Placental pericyte (primary cell): ENCODE data around the gene CTAGE8. TPM values are rescaled to one million over a fixed set of nuclear protein-coding genes. Genes with fewer than 3 reads are reported as not detected.

Experiments
- total RNA-seq: library from RNA; depleted of rRNA; stranded (reverse); fragments of >200 nt; gene quantifications from 2 replicates; pipeline ENCODE4 v1.2.3, GENCODE V29; 2012

Gene CTAGE8, protein sequence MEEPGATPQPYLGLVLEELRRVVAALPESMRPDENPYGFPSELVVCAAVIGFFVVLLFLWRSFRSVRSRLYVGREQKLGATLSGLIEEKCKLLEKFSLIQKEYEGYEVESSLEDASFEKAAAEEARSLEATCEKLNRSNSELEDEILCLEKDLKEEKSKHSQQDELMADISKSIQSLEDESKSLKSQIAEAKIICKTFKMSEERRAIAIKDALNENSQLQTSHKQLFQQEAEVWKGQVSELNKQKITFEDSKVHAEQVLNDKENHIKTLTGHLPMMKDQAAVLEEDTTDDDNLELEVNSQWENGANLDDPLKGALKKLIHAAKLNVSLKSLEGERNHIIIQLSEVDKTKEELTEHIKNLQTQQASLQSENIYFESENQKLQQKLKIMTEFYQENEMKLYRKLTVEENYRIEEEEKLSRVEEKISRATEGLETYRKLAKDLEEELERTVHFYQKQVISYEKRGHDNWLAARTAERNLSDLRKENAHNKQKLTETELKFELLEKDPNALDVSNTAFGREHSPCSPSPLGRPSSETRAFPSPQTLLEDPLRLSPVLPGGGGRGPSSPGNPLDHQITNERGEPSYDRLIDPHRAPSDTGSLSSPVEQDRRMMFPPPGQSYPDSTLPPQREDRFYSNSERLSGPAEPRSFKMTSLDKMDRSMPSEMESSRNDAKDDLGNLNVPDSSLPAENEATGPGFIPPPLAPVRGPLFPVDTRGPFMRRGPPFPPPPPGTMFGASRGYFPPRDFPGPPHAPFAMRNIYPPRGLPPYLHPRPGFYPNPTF
- total RNA-seq, result under 0.01 TPM in 2 replicates

DNA sequence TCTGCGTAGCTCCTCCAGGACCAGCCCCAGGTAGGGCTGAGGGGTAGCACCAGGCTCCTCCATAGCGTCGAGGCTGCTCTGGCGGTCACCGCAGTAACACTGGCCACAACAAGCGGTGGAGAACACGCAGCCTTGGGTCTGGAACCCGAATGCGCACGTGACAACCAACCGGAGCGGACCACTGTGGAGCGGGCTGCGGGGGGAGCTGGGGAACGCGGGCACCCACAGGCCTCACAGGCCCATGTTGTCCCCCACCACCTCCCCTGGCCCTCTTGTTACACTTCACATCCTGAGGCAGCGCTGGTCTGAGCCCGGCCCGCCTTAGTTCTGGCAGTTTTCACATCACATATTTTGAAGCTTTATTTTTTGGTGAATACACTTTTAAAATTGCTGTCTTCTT lies at the start of gene CTAGE8:
Gene CTAGE8, minus strand, starts transcription at position 101 of the 400 bp plus-strand sequence. Its CDS starts 38 bp downstream, at position 63.

DNA sequence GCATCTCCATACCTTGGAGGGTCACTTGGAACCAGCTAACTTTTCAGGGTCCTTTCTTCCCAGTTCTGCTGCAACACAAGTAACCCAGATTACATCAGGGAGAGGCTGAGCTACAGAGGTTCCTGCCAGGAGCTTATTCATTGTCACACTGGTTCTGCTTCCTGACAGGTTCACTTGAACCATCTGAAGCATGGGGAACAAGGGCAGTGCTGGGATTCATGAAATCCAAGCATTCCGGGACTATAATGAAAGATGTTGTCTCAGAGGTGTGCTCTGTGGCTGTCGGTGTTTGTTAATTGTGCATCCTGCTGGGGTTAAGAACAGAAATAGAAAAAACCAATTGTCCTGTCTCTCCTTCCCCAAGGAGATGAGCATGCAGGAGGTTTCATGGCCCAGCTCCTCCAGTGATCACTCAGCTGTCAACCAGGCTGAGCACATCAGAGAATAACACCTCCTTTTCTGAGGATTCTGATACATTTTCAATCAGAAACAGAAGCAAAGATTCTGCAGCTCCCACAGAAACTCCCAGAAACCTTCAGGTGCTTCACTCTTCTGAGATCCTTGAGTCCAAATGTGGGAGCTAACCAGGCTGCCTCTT lies 42.9 kb upstream of the CTAGE8 start, which contains the start of gene OR2A1:
Gene OR2A1, plus strand, starts transcription at position 548 of the 598 bp plus-strand sequence. CDS start 5,706 bp downstream, outside the sequence.

GRCh38 chr7:144264692-144265091 lies 4.4 kb downstream of the CTAGE8 start, which contains the start of gene OR2A7:
TSS of gene OR2A7 (minus strand) at chr7:144264792. CDS start at chr7:144259628, 5,164 bp downstream.

DNA sequence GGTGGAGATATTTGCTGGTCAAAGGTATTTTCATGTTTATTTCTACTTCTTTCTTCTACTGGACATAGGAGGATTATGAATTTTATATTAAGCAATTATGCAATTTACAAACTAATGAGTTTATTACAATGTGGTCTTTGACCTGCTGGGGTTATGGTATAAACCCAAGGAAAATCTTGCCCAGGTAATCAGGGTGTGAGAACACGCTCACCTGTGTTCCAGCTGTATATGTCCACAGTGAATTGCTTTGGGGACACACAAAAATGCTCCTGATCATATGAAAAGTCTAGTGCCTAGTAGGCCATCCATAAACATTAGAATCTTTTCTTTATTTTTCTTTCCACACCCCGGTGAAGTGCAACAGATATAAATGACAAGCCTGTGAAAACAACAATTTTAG lies 29.7 kb downstream of the CTAGE8 start, which contains the start of gene OR2A42:
Gene OR2A42, minus strand, starts transcription at position 241 of the 400 bp plus-strand sequence. CDS start 6,762 bp downstream, outside the sequence.

Other genes with a start within 250 kb of the CTAGE8 start
- gene OR2A5, start 220.3 kb downstream of the CTAGE8 start, total RNA-seq, result not detected in 2 replicates
- not detected in 2 replicates for gene OR2A25, start 199.5 kb downstream of the CTAGE8 start, total RNA-seq
- not detected in 2 replicates for gene OR2A12, start 183.0 kb downstream of the CTAGE8 start, total RNA-seq
- not detected in 2 replicates for gene OR2A2, start 159.7 kb downstream of the CTAGE8 start, total RNA-seq
- not detected in 2 replicates for gene OR2A14, start 146.1 kb downstream of the CTAGE8 start, total RNA-seq
- 0.86 and 0.88 TPM in 2 replicates for gene CTAGE4, start 85.8 kb downstream of the CTAGE8 start, total RNA-seq
- gene ARHGEF35, start 73.5 kb downstream of the CTAGE8 start, total RNA-seq, result 0.66 and 1.1 TPM in 2 replicates
- not detected in 2 replicates for gene OR2A42, start 29.7 kb downstream of the CTAGE8 start, total RNA-seq
- 0.22 and 0.57 TPM in 2 replicates for gene OR2A7, start 4.5 kb downstream of the CTAGE8 start, total RNA-seq
- gene OR2A1, start 43.1 kb upstream of the CTAGE8 start, total RNA-seq, result 0.14 TPM in 1 of 2 replicates, not detected in the other
- 2.2 and 3.1 TPM in 2 replicates for gene ARHGEF5, start 86.1 kb upstream of the CTAGE8 start, total RNA-seq
- gene NOBOX, start 134.4 kb upstream of the CTAGE8 start, total RNA-seq, result not detected in 2 replicates